Activated naive CD8-positive, alpha-beta T cell treated with anti-CD3 and anti-CD28 coated beads, Interleukin-2, amount 50 U/mL, for 24 hours (primary cell): ENCODE results near the gene CDC14B.
"Not testable (repeated sequence)": the region's sequence is repeated elsewhere in the genome, so short reads cannot be mapped to it uniquely, and the experiment has no call there.

Experiments
- ATAC-seq: fragments of 150-1000 bp; cut with Tn5 transposase; one replicate; pipeline ENCODE4 v1.10.0; 2021
- DNase-seq: peaks from one replicate; pipeline ENCODE4 v3.0.0; 2021
- H3K27ac Mint-ChIP-seq: one replicate; pipeline ENCODE4 v1.8.0; 2021; ENCODE audit warnings: mild to moderate bottlenecking, mixed read lengths
- H3K27me3 Mint-ChIP-seq: one replicate; pipeline ENCODE4 v1.8.0; 2021; ENCODE audit warnings: mixed read lengths
- H3K36me3 Mint-ChIP-seq: one replicate; pipeline ENCODE4 v1.8.0; 2021; ENCODE audit warnings: low read depth, mixed read lengths
- H3K4me1 Mint-ChIP-seq: one replicate; pipeline ENCODE4 v1.8.0; 2021; ENCODE audit warnings: mixed read lengths
- H3K4me3 Mint-ChIP-seq: one replicate; pipeline ENCODE4 v1.8.0; 2021; ENCODE audit warnings: mild to moderate bottlenecking, moderate library complexity, mixed read lengths
- H3K9me3 Mint-ChIP-seq: one replicate; pipeline ENCODE4 v1.8.0; 2021; ENCODE audit warnings: mixed read lengths

CDC14B gene

DNA sequence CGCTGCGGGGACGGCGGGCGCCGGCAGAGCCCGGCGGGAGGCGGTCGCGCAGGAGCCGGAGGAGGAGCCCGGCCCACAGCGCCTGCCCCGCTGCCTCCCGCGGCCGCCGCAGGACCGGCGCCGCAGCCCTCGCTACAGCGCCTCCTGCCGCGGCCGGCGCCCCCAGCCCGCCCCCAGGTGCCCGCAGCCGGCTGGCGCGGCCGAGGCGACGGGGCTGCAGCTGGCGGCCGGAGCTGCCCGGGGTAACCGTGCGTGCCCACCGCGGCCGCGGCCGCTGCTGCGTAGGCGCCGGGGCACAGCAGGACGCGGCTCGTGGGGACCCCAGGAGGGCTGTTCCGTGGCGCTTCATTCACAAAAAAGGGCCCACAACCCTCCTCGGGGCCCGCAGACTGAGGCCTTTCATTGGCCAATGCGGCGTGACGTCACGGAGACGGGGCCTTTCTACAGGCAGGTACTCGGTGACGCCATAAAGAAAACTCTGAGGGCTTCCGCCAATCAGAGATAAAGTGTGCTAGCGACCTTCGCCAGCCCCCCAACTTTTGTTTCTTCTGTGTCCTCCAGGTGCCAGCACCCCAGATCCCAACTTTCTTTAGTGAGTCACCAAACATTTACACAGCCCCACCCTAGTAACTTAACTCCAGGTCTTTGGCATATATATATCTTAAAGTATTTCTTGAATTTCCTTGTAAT, at the start of gene CDC14B:
CDC14B (minus strand) TSS at position 353 of the 690 bp plus-strand sequence. CDS start 465 bp downstream, outside the sequence.
- H3K27ac Mint-ChIP-seq = no peak within 1 kb of the TSS
- H3K9me3 Mint-ChIP-seq = no peaks in the 10 kb centered on the region
- H3K4me3 Mint-ChIP-seq = peak within 1 kb of the TSS; percentile 55
- ATAC-seq (peak; percentile 68), DNase-seq (peak; percentile 74)
- H3K36me3 Mint-ChIP-seq = no peaks in the 10 kb centered on the region
- H3K27me3 Mint-ChIP-seq = peaks cover 62% of the 10 kb centered on the region
- peaks cover 4% of the 10 kb centered on the region for H3K4me1 Mint-ChIP-seq

- no peaks in the 10 kb centered on the region for H3K36me3 Mint-ChIP-seq
- no peaks in the 10 kb centered on the region for H3K9me3 Mint-ChIP-seq
- H3K27me3 Mint-ChIP-seq = peaks cover 8% of the 10 kb centered on the region
- H3K4me3 Mint-ChIP-seq = no peak overlapping the region
- H3K27ac Mint-ChIP-seq = no peak overlapping the region
- ATAC-seq (no peak), DNase-seq (no peak)
- H3K4me1 Mint-ChIP-seq = peaks cover 2% of the 10 kb centered on the region
These were observed 49.4 kb upstream of the CDC14B start for GRCh38 chr9:96668868-96669534.

- H3K4me3 Mint-ChIP-seq = no peak overlapping the region
- H3K36me3 Mint-ChIP-seq = no peaks in the 10 kb centered on the region
- no peak for DNase-seq
- no peak for ATAC-seq
- peaks cover 10% of the 10 kb centered on the region for H3K27me3 Mint-ChIP-seq
- no peaks in the 10 kb centered on the region for H3K9me3 Mint-ChIP-seq
- no peak overlapping the region for H3K27ac Mint-ChIP-seq
- H3K4me1 Mint-ChIP-seq = peaks cover 2% of the 10 kb centered on the region
These were observed 47.7 kb upstream of the CDC14B start for GRCh38 chr9:96667363-96667728.

- H3K36me3 Mint-ChIP-seq, H3K9me3 Mint-ChIP-seq, H3K4me3 Mint-ChIP-seq, DNase-seq, H3K4me1 Mint-ChIP-seq, H3K27ac Mint-ChIP-seq: not testable (repeated sequence)
- H3K27me3 Mint-ChIP-seq = peaks cover 10% of the 10 kb centered on the region
- peak; percentile 54 for ATAC-seq
These were observed 47.2 kb upstream of the CDC14B start for GRCh38 chr9:96666653-96667362.

- ATAC-seq (no peak), DNase-seq (no peak)
- H3K36me3 Mint-ChIP-seq = no peaks in the 10 kb centered on the region
- H3K27ac Mint-ChIP-seq = no peak overlapping the region
- no peak overlapping the region for H3K4me3 Mint-ChIP-seq
- H3K27me3 Mint-ChIP-seq = peaks cover 10% of the 10 kb centered on the region
- peaks cover 2% of the 10 kb centered on the region for H3K4me1 Mint-ChIP-seq
- no peaks in the 10 kb centered on the region for H3K9me3 Mint-ChIP-seq
These were observed 46.1 kb upstream of the CDC14B start for GRCh38 chr9:96665789-96666188.

DNA sequence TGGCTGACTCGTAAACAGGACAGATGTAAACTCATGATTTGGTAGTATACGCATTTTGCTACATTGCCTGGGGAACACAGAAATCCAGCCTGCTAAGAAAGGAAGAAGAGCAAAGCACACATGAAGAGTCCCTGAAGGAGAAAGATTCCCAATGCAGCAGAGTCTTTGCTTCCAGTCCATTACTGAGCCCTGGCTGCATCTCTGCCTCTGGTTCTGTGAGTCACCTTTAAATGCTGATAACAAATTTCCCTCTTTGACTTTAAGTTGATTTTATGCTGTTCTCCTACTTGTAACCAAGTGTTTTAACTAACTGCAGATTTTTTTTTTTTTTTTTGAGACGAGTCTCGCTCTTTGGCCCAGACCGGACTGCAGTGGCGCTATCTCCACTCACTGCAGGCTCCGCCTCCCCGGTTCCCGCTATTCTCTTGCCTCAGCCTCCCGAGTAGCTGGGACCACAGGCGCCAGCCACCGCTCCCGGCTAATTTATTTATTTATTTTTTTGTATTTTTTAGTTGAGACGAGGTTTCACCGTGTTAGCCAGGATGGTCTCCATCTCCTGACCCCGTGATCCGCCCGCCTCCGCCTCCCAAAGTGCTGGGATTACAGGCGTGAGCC, 44.0 kb upstream of the CDC14B start:
- Mint-ChIP-seq H3K4me3 (no peak overlapping the region), H3K27me3 (peaks cover 10% of the 10 kb centered on the region), H3K9me3 (no peaks in the 10 kb centered on the region), H3K27ac (no peak overlapping the region), H3K4me1 (peaks cover 2% of the 10 kb centered on the region), H3K36me3 (no peaks in the 10 kb centered on the region)
- DNase-seq (no peak), ATAC-seq (no peak)

GRCh38 chr9:96661711-96662110, 42.1 kb upstream of the CDC14B start:
- DNase-seq (no peak), ATAC-seq (no peak)
- no peak overlapping the region for H3K4me3 Mint-ChIP-seq
- H3K9me3 Mint-ChIP-seq = no peaks in the 10 kb centered on the region
- peaks cover 9% of the 10 kb centered on the region for H3K27me3 Mint-ChIP-seq
- peaks cover 1% of the 10 kb centered on the region for H3K4me1 Mint-ChIP-seq
- no peaks in the 10 kb centered on the region for H3K36me3 Mint-ChIP-seq
- no peak overlapping the region for H3K27ac Mint-ChIP-seq

- peaks cover 8% of the 10 kb centered on the region for H3K27me3 Mint-ChIP-seq
- peaks cover 3% of the 10 kb centered on the region for H3K4me1 Mint-ChIP-seq
- H3K27ac Mint-ChIP-seq = no peak overlapping the region
- H3K36me3 Mint-ChIP-seq = no peaks in the 10 kb centered on the region
- no peak overlapping the region for H3K4me3 Mint-ChIP-seq
- no peaks in the 10 kb centered on the region for H3K9me3 Mint-ChIP-seq
- DNase-seq (no peak), ATAC-seq (no peak)
These were observed 41.1 kb upstream of the CDC14B start for GRCh38 chr9:96660692-96661248.

DNA sequence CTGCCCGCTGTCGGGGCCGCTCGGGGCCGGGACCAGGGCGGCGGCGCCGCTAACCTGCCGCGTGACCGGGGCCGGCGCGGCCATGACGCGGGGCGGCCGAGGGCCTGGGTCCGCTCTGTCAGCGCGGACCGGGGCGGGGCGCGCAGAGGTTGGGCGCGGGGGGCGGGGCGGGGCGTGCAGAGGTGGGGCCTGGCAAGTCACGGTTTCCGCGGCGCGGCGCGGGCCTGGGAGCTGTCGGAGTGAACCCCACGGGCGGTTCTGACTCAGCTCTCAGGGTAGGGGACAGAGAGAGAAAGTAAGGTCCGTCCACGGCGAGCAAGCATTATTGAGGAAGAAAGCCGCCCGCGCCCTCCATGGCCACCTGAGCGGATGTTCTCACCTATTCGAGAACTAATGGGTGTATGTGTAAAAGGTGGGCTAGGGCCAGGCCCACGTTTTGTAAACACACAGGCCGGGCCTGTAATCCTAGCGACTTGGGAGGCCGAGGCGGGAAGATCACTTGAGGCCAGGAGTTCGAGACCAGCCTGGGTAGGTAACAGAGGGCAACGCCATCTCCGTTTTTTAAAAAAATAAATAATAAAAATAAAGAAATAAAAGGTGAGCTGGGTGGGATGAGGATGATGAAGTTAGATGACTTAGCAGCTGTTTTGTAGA, 35.7 kb upstream of the CDC14B start, which contains the start of gene PRXL2C:
PRXL2C (minus strand) TSS at position 120 of the 654 bp plus-strand sequence; CDS start at position 84, 36 bp downstream.
- Mint-ChIP-seq H3K4me1 (peaks cover 15% of the 10 kb centered on the region), H3K27ac (peak within 1 kb of the TSS; percentile 77), H3K4me3 (peak within 1 kb of the TSS; percentile 84), H3K36me3 (no peaks in the 10 kb centered on the region), H3K27me3 (no peaks in the 10 kb centered on the region), H3K9me3 (no peaks in the 10 kb centered on the region)
- DNase-seq (peak; percentile 81), ATAC-seq (peak; percentile 82)

GRCh38 chr9:96654450-96655197, 35.0 kb upstream of the CDC14B start:
- H3K4me3 Mint-ChIP-seq = peak overlapping the region; percentile 81
- H3K9me3 Mint-ChIP-seq = no peaks in the 10 kb centered on the region
- no peaks in the 10 kb centered on the region for H3K36me3 Mint-ChIP-seq
- H3K4me1 Mint-ChIP-seq = peaks cover 15% of the 10 kb centered on the region
- peak; percentile 64 for DNase-seq
- peak overlapping the region; percentile 77 for H3K27ac Mint-ChIP-seq
- peak; percentile 73 for ATAC-seq
- no peaks in the 10 kb centered on the region for H3K27me3 Mint-ChIP-seq

- DNase-seq (no peak), ATAC-seq (no peak)
- Mint-ChIP-seq H3K4me3 (no peak overlapping the region), H3K4me1 (peaks cover 15% of the 10 kb centered on the region), H3K27ac (no peak overlapping the region), H3K9me3 (no peaks in the 10 kb centered on the region), H3K36me3 (no peaks in the 10 kb centered on the region), H3K27me3 (no peaks in the 10 kb centered on the region)
These were observed 32.0 kb upstream of the CDC14B start for GRCh38 chr9:96651626-96652025.

DNA sequence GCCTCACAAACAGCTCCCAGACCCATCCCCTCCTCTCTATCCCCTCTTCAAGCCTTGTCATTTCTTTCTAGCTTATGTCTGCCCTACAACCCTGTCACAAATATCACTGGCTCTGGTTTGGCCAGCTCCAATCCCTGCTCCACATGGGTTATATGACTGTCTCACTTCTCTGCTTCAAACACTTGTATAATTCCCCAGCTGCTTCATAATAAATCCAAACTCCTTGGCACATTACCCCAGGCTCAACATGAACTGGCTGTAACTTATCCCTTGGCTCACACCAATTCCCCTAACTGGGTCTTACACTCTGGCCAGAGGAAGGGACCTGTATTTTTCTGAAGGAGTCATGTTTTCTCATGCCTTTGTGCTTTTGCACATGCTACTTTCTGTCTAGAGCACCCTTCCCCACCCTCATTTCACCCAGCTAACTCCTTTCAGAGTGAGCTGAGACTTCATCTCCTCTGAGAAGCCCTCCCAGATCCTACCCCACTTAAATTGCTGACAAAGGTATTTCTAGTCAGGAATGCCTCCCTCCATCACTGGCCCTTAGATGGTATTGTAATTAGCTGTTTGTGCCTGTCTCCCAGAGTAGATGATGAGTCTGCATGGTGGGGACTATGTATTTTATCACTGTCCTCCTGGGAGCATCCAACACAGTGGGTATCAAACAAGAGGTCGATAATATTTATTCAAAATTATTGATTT, 30.1 kb upstream of the CDC14B start:
- peaks cover 6% of the 10 kb centered on the region for H3K36me3 Mint-ChIP-seq
- DNase-seq = no peak
- H3K9me3 Mint-ChIP-seq = no peaks in the 10 kb centered on the region
- H3K4me3 Mint-ChIP-seq = no peak overlapping the region
- ATAC-seq = no peak
- no peaks in the 10 kb centered on the region for H3K27me3 Mint-ChIP-seq
- H3K27ac Mint-ChIP-seq = no peak overlapping the region
- H3K4me1 Mint-ChIP-seq = peaks cover 12% of the 10 kb centered on the region
